ENCODE measurements around the gene SLC25A31.

Gene SLC25A31

GRCh38 chr4:127783955-127784770 lies 54.0 kb downstream of the SLC25A31 start:
- H3K27ac Mint-ChIP-seq, result no peak overlapping the region
- no peaks in the 10 kb centered on the region for H3K9me3 Mint-ChIP-seq
- H3K36me3 Mint-ChIP-seq (ENCODE audit: low read depth), result peaks cover 2% of the 10 kb centered on the region
- H3K4me3 Mint-ChIP-seq, result no peak overlapping the region
- peaks cover 65% of the 10 kb centered on the region for H3K27me3 Mint-ChIP-seq (ENCODE audit: low read depth)
- peaks cover 19% of the 10 kb centered on the region for H3K4me1 Mint-ChIP-seq (ENCODE audit: low read depth)

GRCh38 chr4:127788517-127788916 lies 58.3 kb downstream of the SLC25A31 start:
- H3K27ac Mint-ChIP-seq, result no peak overlapping the region
- H3K9me3 Mint-ChIP-seq, result no peaks in the 10 kb centered on the region
- peaks cover 3% of the 10 kb centered on the region for H3K4me1 Mint-ChIP-seq (ENCODE audit: low read depth)
- peaks cover 57% of the 10 kb centered on the region for H3K27me3 Mint-ChIP-seq (ENCODE audit: low read depth)
- no peak overlapping the region for H3K4me3 Mint-ChIP-seq
- no peaks in the 10 kb centered on the region for H3K36me3 Mint-ChIP-seq (ENCODE audit: low read depth)

GRCh38 chr4:127791391-127791790 lies 61.2 kb downstream of the SLC25A31 start:
- no peaks in the 10 kb centered on the region for H3K4me1 Mint-ChIP-seq (ENCODE audit: low read depth)
- no peaks in the 10 kb centered on the region for H3K9me3 Mint-ChIP-seq
- H3K4me3 Mint-ChIP-seq, result no peak overlapping the region
- no peaks in the 10 kb centered on the region for H3K36me3 Mint-ChIP-seq (ENCODE audit: low read depth)
- H3K27ac Mint-ChIP-seq, result no peak overlapping the region
- peaks cover 53% of the 10 kb centered on the region for H3K27me3 Mint-ChIP-seq (ENCODE audit: low read depth)

- Mint-ChIP-seq H3K27ac (no peak overlapping the region), H3K9me3 (no peaks in the 10 kb centered on the region), H3K36me3 (ENCODE audit: low read depth) (no peaks in the 10 kb centered on the region), H3K4me1 (ENCODE audit: low read depth) (no peaks in the 10 kb centered on the region), H3K4me3 (no peak overlapping the region), H3K27me3 (ENCODE audit: low read depth) (peaks cover 50% of the 10 kb centered on the region)
Measured at GRCh38 chr4:127793528-127793927, 63.3 kb downstream of the SLC25A31 start.

GRCh38 chr4:127799711-127800110 lies 69.5 kb downstream of the SLC25A31 start:
- Mint-ChIP-seq H3K4me1 (ENCODE audit: low read depth) (no peaks in the 10 kb centered on the region), H3K4me3 (no peak overlapping the region), H3K27me3 (ENCODE audit: low read depth) (peaks cover 14% of the 10 kb centered on the region), H3K36me3 (ENCODE audit: low read depth) (no peaks in the 10 kb centered on the region), H3K9me3 (no peaks in the 10 kb centered on the region), H3K27ac (no peak overlapping the region)

- Mint-ChIP-seq H3K4me1 (ENCODE audit: low read depth) (no peaks in the 10 kb centered on the region), H3K27me3 (ENCODE audit: low read depth) (no peaks in the 10 kb centered on the region), H3K9me3 (no peaks in the 10 kb centered on the region), H3K27ac (no peak overlapping the region), H3K4me3 (no peak overlapping the region), H3K36me3 (ENCODE audit: low read depth) (no peaks in the 10 kb centered on the region)
Measured at GRCh38 chr4:127809173-127809800, 79.1 kb downstream of the SLC25A31 start.

- Mint-ChIP-seq H3K4me1 (ENCODE audit: low read depth) (no peaks in the 10 kb centered on the region), H3K9me3 (no peaks in the 10 kb centered on the region), H3K27me3 (ENCODE audit: low read depth) (no peaks in the 10 kb centered on the region), H3K4me3 (no peak overlapping the region), H3K27ac (no peak overlapping the region), H3K36me3 (ENCODE audit: low read depth) (no peaks in the 10 kb centered on the region)
Measured at GRCh38 chr4:127810551-127810950, 80.4 kb downstream of the SLC25A31 start.

GRCh38 chr4:127822430-127822829 lies 92.2 kb downstream of the SLC25A31 start:
- no peaks in the 10 kb centered on the region for H3K36me3 Mint-ChIP-seq (ENCODE audit: low read depth)
- H3K4me3 Mint-ChIP-seq, result no peak overlapping the region
- H3K27ac Mint-ChIP-seq, result no peak overlapping the region
- H3K9me3 Mint-ChIP-seq, result no peaks in the 10 kb centered on the region
- no peaks in the 10 kb centered on the region for H3K4me1 Mint-ChIP-seq (ENCODE audit: low read depth)
- H3K27me3 Mint-ChIP-seq (ENCODE audit: low read depth), result no peaks in the 10 kb centered on the region

Data from T-helper 1 cell treated with Interleukin-12 subunit alpha and Interleukin-12 subunit beta and Interleukin-4 antibody, amounts not matched to agents 30 μg/mL and 1 μg/mL, for 36 hours (primary cell).